Daoy (cell line): ENCODE measurements around the gene CRHR2. TPM values are rescaled to one million over a fixed set of nuclear protein-coding genes. Genes with fewer than 3 reads are reported as not detected.

Experiments
- DNase-seq: peaks from one replicate; pipeline ENCODE4 v3.0.0-alpha.2; 2015; ENCODE audit warnings: low read depth
- total RNA-seq: library from RNA; depleted of rRNA; stranded (reverse); fragments of >200 nt; shearing (Covaris generic); gene quantifications from 2 replicates; pipeline ENCODE4 v1.2.3, GENCODE V29; 2014

Gene CRHR2
- total RNA-seq, 1 experiment from 2014 or later: not detected

DNA sequence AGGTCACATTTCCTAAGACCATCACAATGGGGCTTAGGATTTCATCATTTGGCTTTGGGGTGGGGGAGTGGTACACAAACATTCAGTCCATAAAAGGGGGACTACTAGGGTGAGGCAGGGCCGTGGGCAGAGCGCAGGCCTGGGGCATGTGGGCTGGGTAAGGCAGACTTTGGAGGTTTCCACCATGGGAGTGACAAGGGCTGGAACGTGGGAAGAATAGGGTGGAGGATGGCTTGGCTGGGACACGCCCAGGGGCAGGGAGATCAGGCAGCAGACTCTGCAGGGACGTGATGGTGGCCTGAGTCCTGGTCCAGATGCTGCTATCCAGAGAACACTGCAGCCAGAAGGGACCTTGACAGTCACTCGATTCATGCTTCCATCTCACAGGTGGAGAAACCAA, 24.7 kb upstream of the CRHR2 start:
- DNase-seq: no peak

DNA sequence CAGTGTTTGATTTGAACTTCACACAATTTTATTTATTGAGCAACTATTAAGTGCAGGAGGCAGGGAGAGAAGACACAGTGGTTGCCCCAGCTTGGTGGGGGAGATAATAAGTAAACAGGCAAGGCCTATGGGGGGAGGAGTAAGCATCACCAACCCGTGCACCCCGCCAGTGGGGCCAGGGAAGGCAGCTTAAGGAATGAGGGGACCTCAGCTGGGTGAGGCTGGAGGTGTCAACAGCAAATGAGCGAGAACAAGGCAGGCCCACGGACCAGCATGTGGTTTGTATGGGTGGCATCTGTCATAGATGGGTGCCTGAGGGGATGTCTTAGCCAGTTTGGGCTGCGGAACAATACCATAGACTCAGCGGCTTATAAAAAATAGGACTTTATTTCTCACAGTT, 24.1 kb upstream of the CRHR2 start:
- no peak for DNase-seq

DNA sequence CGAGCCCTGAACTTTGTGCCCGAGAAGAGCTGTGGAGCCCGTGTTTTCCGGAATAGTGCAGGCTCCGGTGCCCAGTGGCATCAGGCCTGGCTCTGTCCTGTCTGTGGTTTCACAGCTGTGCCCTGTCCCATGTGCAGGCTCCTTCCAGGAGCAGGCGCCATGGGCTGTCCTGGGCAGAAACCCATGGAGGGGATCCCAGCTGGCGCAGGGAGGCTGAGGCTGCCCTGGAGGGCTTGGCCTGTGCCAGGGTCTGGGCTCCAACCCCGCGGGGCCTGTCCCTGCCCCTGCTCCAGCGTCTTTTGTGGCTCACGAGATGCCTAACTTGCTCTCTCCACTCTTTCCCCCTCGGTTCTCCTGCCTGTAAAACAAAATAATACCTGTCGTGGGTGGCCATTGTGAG, 23.3 kb upstream of the CRHR2 start:
- no peak for DNase-seq

DNA sequence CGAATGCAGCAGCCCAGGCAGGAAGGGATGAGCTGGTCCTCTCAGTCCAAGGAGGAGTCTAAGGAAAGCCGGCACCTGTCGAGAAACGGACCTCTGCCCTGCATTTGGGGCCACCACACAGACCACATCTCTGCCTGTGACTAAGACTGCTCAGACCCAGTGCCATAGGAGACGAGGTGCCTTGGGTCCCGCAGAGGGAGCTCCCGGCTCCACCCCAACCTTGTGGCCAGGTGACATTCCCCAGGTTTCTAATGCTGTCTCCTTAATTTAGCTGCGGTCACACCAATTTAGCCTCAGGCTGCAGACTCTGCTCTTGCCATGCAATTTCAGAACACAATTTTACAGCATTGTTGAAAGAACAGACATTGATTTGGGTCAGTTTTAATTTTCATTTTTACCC, 22.8 kb upstream of the CRHR2 start:
- no peak for DNase-seq

DNA sequence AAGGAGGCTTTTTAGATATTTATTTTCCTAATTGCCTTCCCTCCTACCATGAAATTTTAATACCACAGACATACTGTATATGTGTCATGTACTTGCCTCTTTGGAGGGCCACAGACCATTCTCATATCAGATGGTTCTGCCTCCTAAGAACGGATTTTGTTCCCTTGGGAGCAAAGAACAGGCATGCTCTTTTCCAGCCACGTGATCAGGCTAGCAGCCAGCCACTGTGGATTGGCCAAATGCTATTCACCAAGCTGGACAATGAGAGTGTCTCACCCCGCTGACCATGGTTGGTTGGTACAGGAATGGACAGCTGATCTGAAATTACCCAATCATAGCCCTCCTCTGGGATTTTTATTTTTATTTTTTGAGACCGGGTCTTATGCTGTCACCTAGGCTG, 21.5 kb upstream of the CRHR2 start:
- DNase-seq: no peak

DNA sequence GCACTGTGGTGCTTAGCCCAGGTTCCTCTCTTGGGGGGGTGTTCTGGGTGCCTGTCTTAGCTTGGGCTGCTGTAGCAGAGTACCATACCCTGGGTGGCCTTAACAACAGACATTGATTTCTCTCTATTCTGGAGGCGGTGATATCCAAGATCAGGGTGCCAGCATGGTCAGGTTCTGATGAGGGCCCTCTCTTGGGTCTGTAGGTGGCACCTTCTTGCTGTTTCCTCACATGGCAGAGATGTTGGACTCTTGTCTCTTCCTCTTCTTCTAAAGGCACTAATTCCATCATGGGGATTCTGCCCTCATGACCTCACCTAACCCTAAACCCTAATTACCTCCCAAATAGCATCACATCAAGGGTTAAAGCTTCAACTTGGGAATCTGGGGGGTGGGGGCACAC, 19.9 kb upstream of the CRHR2 start:
- DNase-seq: no peak

DNA sequence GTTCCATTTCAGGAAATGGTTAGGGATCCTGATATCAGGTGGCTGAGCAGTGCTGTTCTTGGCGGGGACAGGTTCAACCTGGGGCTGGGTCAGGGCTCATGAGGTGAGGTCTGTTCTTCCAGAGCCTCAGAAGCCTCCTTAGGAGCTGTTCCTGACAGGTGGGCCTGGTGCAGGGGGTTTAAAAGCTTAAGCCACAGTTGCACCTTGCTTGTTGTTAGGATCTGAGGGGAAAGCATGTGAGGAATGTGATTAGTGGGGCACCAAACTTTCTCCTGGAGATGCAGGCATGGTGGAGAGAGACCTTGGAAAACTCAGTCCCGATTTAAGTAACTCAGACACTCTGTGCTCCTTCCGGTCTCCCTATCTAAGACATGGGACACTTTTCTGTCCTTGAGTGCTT, 18.7 kb upstream of the CRHR2 start:
- no peak for DNase-seq

DNA sequence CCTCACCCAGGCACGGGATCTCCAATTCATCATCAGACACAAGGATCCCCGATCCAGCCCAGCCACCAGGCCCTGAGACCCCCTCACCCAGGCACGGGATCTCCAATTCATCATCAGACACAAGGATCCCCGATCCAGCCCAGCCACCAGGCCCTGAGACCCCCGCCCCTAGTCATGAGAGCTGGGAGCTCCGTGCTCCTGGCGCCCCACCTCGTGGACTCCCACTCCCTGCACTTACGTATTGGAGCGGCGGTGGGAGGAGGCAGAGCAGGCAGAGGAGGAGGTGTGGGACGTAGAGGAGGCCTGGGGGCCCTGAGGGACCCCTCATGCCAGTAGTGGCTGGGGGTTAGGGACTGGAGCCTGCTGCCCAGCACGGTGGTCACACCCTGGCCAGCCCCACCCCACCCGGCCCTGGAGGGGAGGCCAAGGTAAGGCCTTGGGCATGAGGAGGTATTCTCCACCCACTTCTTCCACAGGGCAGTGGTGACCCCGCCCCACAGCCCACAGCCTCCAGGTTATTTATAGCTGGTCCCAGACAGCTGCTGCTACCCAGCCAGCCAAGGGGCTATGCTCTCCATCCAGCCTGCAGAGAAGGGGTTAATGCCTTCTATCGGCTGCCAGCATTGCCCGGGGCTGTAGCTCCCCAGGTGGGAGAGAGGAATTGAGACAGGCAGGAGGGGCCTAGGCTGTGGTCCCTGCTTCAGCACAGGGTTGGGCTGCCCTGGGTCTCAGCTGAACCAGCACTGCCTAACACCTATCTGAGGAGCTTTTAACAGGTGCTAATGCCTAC, 17.6 kb upstream of the CRHR2 start:
- DNase-seq: no peak

DNA sequence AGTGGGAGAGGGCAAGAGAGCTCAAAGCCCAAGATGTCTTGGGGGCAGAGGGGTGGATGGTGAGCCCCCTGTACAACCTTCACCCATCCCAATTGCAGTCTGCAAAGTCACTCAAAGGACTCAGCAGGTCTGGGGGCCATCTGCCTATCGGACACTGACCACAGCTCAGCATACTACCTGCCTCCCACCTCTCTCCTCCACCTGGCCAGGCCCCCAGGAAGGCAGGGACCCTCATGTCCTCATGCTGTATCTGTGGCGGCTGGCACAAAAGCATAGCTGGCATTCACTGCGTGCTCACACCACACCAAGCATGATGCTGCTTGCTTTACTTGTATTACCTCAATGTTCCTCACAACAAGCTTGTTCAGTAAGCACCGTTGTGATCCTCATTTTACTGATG, 16.2 kb upstream of the CRHR2 start:
- no peak for DNase-seq

DNA sequence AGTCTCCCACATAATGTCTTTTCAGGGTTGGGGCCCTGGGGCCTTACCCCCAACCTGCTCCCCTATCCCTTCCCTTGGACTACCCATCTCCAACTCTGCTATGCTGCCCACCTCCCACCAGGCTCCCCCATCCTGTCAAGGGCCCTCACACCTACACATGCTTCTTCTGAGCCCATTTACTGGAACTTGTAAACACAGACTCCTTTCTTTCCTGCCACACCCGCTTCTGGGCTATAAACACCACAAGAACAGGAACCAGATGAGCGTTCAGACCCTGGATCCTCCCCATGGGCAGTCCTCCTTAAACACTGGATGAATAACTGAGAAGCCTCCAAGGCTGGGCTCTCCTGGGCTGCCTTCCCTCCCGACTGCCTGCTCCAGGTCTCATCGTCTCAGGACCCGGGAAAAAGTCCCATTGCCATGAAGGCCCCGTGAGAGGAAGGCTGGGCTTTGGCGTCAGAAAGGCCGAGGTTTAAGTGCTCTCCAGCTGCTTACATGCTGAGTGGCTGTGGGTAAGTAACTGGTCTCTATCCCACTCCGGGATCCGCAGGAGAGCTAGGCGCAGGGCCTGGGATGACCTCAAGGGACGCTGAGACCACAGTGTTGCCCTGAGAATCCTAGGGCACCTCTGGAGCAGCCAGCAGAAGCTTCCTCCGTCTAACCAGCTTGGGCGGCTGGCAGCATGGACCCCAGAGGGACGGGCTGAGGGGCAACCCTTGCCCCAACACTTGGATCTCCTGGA, 15.6 kb upstream of the CRHR2 start:
- no peak for DNase-seq

DNA sequence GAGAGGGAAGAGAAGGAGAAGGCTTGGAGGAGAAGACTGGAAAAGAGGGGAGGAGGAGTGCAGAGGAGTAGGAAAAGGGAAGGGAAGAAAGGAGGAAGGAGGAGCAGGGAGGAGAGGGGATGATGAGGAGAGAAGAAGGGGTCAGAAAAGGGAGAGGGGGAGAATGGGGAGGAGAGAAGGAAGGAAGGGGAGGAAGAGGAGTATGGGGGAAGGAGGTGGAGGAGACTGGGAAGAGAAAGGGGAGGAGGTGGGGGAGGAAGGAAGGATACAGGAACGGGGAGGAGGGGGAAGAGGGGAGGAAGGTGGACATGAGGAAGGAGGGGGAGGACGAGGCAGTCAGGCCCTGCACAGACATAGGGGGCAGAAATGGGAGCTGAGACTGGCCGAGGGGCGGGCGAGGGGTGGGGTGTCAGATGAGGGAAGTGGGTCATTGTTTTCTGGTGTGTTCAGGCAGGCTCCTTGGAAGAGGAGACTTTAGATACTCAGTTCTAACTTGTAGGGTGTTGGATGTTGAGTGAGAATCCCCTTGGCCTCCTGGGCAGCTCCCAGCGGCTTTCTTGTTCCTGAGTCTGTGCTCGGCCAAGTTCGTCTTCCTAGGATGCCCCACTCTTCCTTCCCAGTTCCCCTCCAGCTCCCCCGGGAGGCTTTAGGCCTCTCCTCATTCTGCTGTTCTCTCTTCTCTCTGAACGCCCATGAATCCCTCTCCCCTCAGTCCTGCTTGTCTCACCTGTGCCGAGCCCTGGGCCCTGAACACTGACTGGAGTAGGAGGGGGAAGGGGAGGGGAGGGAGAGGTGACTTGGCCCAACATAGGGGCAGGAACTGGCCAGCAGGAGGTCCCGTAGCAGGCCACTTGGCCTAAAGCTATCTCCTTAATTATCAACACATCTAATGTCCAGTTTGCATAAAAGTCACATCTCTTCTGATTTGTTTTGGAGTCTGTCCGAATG, 12.8 kb upstream of the CRHR2 start:
- no peak for DNase-seq

DNA sequence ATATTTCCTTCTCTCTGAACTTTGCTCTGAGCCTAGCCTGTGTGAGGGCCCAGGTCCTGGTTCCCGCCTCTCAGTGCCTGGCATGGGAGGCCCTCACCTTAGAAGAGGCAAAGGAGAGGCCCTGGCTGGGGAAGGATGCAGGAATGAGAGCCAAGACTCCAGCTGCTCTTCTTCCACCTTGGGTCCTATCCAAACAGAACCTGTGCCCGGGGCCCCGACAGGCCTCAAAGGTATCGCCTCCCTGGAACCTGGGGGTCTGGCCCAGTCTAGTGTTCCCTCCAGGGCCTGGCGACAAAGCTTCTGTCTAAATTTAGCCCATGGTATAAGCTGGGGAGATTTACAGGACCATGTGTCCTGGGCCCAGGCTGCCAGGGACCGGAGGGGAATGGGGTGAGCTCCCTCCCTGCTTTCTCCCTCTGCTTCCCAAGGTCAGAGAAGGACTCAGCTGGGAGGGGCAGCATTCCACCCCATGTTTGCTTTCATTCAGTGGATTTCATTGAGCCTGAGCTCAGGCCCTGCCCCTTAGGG, 12.0 kb upstream of the CRHR2 start:
- no peak for DNase-seq

DNA sequence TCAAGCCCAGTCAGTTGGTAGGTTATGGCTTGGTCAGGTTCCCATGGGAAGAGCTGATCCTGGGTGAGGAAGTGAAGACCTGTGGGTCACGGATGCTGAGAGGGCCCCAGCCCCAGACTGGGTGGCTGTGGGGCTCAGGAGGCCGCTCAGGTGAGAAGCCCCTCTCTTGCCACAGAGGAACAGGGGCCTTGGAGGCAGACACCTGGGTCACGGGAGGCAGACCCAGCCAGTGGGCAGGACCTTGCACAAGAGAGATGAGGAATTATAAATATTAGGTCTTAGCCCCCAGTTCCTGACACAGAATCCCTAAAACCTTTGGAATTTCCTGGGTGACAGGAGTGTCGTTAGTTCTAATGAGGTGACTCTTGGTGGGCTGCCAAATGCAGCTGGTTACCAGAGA, 10.6 kb upstream of the CRHR2 start:
- no peak for DNase-seq

DNA sequence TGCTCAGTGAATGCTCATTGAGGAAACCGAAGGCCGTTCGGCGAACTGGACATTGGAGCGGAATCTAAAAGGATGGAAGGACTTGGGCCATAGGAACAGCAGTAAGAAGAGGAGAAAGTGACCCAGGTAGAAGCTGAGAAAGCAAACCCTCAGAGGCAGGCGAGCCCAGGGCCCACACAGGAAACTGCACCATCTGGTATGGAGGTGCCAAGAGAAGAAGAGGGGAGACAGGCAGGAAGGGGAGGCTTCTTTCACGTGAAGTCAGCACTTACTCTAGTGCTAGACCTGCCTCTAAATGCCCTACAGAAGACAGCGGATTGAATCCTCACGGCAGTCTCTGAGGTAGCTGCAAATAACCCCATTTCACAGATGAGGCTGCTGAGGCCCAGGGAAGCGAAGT, 10.2 kb upstream of the CRHR2 start:
- DNase-seq: no peak

DNA sequence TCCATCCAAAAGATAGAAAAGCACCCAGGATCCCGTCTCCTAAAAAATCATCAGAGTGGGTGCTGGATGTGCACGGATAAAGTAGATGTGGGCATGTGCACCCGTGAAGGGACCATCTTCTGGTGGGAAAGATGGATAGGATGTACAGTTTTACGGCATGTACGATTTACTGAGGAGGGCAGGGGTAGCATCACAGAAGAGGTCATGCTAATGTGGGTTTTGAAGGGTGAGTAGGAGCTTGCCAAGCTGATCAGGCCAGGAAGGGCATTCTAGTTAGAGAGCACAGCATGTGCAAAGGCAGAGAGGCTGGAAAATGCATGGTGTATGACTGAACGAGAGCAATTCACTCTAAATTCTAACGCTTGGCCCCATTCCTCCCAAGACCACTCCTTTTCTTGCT, 7.8 kb upstream of the CRHR2 start:
- no peak for DNase-seq

DNA sequence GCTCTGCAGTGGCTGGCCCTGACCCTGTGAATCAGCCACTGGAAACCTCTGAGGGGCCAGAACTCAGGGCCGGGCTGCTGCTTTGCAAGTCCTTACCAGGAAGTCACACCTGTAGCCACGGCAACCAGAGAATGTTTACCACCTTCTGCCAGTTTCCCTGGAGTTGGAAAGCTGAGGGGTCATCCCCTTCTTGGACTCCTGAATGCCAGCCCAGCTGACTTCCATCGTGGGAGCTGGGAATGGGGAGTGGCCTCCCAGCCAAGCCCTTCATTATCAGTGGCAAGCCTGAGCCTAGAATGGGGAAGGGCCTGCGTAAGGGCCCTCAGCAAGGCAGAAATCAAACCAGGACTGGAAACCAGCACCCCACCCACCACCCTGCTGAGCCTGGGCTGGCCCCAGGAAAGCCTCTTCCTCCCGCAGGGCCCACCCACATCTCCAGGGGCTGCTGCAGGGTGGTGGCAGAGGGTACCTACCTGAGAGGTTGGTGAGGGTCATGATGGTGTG, 6.5 kb upstream of the CRHR2 start:
- DNase-seq: no peak

DNA sequence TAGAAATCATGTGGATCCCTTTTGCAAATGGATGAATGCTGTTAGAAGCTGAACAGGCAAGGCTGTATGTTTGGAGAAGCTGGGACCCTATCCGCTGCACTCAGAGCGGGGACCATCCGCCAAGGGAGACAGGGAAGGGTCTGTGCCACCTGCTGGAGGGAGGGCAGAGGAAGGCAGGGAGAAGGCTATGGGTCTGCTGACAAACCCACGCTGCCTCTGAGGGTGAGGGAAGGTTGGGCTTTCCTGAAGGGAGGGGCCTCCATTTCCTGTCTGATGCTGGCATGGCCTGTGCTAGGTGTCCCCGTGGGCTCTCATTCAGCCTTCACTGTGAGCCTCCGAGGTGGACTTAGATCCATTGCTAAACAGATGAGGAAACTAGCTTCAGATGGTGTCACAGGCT, 5.3 kb upstream of the CRHR2 start:
- no peak for DNase-seq

DNA sequence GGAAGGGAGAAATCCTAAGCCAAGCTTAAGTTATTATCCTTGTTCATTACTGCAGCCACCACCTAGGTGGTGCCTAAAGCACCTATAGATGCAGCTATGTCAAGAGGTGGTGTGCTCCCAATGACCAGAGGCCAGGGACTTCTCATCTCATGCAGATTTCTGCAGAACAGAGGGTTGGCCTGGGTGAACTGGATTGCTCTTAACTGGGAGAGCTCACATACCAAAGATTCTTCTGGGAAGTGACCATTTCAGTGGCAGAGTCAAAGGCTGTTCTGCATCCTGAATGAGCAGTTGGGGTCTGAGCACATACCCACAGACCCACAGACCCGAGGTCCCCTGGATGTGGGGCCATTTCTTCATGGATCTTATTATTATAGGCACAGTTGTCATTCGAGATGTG, 2.1 kb upstream of the CRHR2 start:
- DNase-seq: no peak

DNA sequence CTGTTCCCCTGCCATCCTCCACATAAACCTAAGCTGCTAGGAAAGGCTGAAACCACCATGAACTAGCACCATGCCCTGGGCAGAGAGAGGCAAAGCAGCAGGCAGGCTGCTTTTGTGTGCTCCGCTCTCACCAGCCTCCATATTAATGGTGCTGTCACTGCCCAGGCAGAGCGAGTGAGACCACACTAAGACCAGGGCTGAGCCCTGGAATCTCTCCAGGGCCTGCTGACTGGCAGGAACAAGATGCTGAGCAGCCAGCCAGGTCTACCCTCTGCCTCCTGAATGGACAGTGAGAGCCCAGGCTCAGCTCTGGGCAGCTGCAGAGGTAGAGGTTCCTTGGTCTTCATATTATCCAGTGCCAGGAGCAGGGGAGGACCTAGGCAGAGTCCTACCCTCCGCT, 1.6 kb upstream of the CRHR2 start:
- DNase-seq: no peak

DNA sequence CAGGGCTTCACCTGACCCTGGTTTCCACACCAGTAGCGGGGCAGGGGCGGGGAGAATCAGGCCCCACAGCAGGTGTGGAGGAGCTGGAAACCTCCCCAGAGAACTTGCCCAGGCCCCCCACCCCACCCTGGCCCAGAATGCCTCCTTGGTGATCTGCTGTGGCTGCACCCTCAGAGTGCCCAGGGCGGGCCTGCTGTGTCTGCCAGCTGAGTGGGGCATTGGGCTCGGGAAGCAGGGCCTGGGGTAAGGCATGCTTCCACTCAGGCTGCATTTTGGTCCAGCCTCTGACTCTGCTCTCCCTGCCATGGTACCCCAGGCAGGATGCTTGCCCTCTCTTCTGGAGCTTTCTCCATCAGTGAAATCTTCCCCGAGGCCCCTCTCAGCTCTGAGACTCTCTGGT, 1.1 kb upstream of the CRHR2 start:
- no peak for DNase-seq

DNA sequence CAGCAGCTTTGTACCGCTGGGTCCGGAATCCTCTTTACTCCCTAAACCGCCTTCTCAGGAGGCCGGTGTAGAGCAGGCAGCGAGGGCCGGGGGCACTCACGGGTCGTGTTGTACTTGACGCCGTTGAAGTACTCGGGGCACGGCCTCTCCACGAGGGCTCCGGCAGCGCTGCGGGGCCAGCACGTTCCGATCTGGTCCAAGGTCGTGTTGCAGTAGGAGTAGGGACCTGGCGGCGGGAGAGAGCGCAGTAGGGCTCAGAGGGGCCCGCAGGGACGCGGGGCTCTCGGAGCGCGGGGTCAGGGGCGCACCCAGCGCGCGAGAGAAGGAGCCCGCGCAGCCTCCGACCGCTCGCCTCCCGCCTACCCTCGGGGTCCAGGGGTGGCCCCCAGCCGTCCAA, 443 bp downstream of the CRHR2 start:
- no peak for DNase-seq

DNA sequence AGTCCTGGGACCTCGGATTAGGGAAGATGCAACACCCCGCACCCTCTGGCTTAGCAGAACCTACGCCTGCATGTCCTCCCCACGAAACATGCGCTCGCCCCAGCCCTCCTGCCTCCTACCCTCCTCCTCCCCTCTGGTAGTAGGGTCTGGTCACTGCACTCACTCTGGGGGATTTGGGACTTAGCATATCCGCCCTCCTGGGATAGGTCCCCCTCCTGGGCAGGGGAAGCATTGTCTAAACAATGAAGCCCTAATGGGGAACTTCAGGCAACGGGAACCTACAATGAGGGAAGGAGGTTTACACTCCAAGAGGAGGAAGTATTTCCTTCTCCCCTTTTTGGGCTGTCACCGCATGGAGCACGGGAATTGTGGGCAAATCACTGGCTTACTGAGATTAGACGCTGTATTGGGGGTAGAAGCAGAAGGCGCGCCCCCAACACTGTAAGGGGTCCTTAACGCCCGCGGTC, 892 bp downstream of the CRHR2 start:
- no peak for DNase-seq
